GM19025 (cell line): ENCODE data around the gene FUT4.
A peak's percentile ranks its signal among the peaks of the same experiment; 100 is the strongest.
"Not testable (repeated sequence)": the region's sequence is repeated elsewhere in the genome, so short reads cannot be mapped to it uniquely, and the experiment has no call there.

Source experiments
- ATAC-seq: cut with Tn5 transposase; IDR thresholded peaks from one replicate; pipeline ENCODE4 v1.9.1; 2021; ENCODE audit warnings: mild to moderate bottlenecking, low read depth, moderate library complexity; ENCODE audit not compliant: unreplicated experiment

FUT4 gene

DNA sequence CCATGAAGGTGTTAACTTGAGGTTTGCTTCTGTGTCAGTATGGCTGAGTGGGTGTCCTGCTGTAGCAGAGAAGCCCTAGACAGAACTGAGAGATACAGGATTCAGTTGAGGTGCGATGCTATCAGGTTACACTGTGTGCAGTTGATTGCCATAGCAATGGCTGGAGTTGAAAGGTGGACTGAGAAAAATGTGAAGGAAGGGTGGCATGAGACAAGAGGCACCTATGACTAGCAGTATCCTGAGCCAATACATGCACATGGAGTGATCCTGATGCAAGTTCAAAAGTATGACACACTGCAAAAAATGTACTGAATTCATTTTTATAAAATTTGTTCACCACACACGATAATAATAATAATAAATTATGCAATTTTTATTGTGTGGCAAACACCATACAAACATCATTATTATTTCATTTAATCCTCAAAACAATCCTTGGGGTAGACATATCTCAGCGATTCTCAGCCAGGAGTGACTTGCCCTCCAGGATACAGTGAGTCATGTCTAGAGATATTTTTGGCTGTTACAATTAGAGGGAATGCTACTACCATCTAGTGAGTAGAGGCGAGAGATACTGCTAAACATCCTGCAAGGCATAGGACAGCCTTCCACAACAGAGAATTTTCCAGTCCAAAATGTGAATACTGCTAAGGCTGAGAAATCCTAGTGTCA, 19.6 kb downstream of the FUT4 start:
- no peak for ATAC-seq

DNA sequence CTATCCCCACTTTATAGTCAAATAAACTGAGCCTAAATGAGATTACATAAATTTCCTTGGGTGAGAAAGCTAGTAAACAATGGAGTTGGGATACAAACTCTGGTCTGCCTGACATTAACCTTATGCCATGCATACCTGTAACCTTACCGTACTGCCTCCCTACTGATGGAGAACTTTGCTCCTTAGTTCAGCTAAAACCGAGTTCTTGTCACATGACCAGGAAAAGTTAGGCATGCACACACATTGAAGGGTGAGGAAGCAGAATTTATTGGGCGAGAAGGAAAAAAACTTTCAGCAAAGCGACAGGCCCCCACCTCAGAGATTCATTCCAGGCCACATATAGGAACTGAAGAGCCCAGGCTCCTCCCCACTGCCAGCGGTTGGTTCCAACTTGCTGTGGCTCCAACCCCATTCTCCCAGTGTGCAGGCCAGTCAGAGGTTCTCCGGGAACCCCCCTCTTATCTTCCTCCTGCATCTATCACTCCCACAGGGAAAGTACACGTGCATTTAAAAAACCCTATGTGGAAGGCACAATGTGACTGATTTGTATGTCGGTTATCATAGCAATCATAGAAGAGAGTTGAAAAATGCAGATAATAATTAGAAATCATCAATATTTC, 20.2 kb downstream of the FUT4 start:
- ATAC-seq, result no peak

DNA sequence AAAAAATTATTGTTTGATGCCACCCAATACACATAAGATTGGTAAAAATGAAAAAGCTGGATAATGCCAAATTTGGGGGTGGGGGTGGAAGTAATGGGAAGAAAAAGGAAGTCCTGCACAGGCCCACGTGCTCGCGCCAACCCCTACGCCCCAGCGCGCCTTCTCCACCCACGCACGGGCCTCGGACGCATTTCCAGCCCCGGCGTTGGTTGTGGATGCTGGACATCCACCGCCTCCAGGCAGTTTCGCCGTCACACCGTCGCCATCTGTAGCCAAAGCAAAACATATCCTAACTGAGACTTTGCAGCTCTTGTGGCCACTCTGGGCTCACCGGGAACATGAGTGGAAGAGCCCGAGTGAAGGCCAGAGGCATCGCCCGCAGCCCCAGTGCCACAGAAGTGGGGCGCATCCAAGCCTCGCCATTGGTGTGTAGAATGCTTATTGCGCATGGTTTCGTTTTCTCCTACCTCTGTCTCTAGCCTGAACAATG, 23.5 kb downstream of the FUT4 start, which contains the start of gene PIWIL4:
PIWIL4 (plus strand) TSS at position 188 of the 490 bp plus-strand sequence; CDS start at position 339, 151 bp downstream.
- ATAC-seq, result no peak

DNA sequence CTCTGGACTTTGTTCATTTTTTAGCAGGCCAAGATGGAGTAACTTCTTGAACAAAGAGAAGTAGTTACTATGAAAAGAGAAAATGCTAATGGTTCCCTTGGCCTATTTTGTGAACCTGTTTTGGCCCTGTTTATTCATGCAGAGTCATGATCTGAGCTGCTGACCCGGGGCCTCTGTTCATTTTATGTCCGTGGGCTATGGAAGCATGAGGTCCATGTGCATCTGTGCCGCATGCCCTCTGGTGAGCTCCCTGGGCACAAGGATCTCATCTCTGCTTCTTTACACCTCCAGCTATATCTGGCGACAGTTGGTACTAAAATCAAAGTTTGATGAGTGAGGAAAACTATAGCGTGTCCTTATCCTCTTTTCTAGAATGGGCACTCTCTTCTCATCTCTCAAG, 24.5 kb downstream of the FUT4 start:
- no peak for ATAC-seq

DNA sequence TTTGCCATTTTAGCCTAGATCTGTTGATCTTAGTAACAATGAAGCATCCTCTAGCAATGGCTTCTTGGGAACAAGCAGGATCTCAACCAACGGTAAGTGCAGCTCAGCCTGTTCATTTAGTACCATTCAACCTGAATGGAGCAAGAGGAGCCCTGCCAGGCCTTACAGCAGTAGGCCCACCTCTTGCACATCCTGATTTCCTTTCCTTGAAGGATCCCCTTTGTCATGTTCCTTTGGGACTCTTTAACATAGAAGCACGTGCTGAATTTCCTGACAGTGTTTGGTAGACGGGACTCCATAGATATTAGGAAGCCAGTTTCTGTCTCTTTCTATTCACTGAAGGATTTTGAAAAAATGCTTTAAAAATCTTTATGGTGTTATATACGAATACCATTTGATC, 25.0 kb downstream of the FUT4 start:
- no peak for ATAC-seq

DNA sequence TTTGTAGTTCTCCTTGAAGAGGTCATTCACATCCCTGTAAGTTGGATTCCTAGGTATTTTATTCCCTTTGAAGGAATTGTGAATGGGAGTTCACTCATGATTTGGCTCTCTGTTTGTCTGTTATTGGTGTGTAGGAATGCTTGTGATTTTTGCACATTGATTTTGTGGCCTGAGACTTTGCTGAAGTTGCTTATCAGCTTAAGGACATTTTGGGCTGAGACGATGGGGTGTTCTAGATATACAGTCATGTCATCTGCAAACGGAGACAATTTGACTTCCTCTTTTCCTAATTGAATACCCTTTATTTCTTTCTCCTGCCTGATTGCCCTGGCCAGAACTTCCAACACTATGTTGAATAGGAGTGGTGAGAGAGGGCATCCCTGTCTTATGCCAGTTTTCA, 29.3 kb downstream of the FUT4 start:
- ATAC-seq, result not testable (repeated sequence)

DNA sequence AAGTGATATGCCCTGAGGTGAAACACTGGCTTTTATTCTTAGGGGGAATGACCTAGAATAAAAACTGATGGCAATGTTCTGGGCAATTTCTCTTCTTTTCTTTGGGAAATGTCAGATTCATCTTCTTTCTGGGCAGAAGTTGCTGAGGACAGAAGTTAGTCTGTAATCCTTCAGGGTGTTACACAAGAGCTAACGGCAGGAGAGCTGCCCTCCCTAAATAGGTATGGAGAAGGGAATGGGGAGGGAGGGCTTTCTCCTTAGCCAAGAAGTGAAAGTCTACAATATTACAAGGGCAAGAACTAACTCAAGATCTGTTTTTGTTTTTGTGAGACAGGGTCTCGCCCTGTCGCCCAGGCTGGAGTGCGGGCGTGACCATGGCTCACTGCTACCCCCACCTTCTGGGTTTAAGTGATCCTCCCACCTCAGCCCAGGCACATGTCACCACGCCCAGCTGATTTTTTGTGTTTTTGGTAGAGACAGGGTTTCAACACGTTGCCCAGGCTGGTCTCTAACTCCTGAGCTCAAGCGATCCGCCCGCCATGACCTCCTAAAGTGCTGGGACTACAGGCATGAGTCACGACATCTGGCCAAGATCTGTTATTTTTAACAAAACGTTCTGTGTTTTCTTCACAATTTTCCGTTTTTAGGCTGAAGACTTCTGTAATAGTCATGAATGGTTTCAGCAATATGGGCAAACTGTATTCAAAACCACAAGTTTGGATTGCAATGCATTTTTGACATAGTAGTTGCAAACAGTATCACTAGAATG, 30.7 kb downstream of the FUT4 start:
- ATAC-seq, result no peak

DNA sequence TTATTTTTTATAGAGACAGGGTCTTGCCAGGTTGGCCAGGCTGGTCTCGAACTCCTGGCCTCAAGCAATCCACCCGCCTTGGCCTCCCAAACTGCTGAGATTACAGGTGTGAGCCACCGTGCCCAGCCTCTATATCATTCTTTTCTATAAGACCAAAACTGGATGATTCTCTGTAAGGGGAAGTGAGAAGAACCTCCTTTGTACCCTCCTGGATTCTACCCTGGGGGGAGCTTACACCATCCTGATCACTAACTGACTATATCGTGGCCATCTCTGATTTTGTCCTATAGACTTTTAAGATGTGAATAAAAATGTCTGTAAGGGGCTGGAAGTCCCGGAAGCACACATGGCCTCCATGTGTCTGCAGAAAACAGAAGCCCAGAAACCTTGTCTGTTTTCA, 32.6 kb downstream of the FUT4 start:
- no peak for ATAC-seq

DNA sequence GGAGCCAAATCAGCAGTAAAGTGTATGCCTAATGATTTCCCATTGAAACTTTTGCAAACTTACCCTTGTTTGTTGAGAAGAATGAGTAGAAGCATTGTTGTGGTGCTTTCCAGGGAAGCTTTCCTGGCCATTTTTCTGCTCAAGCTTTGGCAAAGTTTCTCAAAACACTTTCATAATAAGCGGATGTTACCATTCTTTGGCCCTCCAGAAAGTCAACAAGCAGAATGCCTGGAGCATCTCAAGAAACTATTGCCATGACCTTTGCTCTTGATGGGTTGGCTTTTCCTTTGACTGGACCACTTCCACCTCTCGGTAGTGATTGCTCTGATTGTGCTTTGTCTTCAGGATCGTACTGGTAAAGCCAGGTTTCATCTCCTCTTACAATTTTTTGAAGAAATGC, 34.1 kb downstream of the FUT4 start:
- no peak for ATAC-seq

DNA sequence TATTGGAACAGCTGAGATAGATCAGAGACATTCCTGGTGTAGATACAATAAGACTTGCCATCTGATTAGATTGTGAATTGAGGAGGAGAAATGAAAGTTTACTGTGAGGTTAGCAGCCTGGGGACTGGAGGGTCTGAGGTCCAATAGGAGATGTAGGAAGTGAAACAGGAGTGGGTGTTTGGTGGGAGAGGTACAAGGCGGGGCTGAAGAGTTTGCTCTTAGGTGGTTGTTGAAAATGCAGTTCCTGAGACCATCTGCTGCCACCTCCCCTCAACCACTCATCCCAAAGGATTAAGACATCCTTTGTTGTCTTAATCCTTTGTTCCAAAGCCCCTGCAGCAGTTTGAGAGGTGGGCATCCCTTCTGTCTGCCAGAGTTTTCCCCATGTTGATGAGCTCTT, 38.2 kb downstream of the FUT4 start:
- peak; percentile 36 for ATAC-seq

DNA sequence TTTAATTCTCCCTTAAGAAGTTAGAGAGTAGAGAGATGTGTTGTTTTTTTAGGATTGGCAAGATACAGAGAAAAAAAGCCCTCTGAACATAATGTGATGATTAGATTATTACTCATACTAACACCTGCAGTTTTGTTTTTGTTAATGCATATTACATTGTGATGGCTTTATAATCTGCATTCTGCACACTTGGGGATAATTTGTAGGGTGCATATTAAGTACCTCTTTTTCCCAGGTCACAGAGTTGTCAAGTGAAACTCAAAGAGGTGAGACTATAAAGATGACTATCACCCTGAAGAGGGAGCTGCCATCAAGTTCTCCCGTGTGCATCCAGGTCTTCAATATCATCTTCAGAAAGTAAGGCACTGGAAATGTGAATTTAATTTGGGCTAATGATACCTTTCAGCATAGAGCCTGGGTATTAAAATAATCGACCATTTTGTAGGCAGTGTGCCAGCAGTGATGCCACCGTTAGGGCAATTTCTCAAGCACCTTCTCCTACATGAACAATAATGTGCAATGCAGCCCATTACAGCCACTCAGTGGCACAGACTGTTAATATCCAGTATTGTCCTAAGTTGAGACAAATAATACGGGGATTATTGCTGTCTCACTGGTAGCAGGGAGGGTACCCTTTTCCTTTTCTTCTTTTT, 39.6 kb downstream of the FUT4 start:
- ATAC-seq, result no peak

DNA sequence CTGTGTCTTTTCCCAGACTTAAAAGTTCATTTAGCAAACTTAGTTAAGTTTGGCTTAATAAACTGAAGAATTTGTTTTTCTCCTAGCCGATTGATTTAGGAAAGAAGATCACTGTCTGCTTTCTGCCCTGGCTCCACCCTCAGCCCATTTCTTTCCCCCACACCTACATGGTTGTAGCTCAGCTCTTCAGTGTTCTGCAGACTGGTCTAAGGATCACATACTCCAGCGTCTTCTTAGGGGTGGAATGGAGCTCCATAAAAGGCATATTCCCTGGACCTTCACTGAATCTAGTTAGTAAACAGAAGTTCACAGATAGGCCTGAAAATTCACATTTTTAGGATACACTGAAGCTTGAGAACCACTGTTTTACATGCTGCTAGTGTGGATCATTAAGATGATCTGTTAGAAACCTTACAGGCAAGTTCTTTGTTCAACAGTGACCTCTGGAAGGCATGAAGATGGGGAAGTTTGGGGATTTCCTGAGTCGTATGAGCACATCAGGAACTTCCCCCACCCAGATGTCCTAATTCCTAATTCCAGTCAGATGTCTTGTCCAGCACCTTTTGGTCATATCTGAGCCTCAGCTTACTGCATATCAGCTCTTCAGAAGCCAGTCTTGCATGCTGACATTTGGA, 40.3 kb downstream of the FUT4 start:
- peak; percentile 53 for ATAC-seq

DNA sequence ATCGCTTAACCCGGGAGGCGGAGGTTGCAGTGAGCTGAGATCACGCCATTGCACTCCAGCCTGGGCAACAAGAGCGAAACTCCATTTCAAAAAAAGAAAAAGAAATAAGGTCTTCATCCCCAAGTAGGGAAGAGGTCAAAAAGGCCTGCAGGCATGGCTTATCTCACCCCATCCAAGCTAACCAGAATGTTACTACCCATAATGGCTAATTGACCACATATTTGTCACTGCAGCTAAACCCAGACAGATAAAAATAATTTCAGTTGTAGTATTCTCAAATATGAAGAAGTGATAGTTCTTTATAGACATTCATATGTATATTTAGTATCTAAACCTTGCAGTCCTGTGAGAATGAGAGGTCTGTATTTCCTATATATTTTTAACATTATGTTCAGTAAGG, 41.3 kb downstream of the FUT4 start:
- no peak for ATAC-seq

DNA sequence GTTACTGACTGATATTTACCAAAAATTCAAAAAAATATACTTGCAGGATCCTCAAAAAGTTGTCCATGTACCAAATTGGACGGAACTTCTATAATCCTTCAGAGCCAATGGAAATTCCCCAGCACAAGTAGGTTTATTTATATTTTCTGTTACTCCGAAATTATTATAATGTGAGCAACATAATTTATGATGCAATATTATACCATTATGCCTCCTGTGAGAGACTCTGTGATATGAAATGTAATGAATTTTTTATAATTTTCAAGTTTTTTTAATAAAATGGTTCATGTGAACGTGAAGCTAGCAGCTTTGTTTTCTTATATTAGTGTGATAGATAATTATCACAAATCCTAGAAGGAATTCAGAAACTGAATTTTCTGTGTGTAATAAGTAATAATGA, 41.7 kb downstream of the FUT4 start:
- ATAC-seq, result no peak

DNA sequence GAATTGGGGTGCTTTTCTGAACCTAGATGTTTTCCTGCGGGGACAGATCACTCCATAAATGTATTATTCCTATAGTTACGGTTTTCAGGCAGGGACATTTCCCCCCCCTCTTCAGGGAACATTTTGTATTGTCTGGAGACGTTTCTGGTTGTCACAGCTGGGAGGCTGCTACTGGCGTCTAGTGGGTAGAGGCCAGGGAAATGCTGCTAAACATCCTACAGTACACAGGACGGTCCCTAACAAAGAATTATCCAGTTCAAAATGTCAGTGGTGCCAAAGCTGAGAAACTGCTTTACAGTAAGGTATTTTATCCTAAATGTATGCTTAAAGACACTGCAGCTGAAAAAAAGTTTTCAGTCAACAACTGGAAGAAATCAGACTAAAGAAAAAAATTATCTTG, 42.8 kb downstream of the FUT4 start:
- ATAC-seq, result no peak

DNA sequence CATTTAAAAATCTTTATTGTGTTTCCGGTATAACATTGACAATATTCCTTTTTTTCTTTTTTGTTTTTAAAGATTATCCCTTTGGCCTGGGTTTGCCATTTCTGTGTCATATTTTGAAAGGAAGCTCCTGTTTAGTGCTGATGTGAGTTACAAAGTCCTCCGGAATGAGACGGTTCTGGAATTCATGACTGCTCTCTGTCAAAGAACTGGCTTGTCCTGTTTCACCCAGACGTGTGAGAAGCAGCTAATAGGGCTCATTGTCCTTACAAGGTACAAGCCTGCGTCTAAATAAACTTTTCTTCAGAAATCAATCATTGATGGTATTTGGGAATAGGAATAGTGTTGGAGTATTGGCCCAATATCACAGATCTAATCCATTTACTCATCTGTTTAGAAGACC, 43.3 kb downstream of the FUT4 start:
- ATAC-seq, result no peak

DNA sequence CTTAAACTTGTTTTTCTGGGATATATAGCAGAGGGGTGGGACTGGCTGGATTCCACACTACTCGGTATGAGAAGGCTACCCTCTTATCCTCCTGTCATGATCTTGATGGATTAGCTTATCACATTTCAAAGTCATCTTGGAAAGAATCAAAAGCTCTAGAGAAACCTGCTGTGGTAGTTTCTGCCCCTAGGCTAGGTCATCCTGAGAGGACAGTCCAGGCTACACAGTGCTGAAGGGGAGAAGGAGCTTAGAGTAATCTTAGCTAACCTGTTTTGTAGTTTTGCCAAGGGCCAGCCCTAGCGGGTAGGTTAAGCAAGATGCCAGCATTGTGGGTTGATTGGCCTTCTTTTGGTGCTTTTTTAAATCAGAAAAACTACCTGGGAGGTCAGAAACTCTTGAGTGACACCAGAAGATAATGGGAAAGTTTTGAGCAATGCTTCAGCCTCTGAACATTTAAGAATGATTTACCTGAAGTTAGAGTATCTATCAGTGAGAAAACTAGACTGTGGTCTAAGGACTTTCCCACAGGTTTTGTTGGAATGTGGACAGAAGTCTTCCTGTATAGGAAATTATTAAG, 44.7 kb downstream of the FUT4 start:
- ATAC-seq, result no peak

DNA sequence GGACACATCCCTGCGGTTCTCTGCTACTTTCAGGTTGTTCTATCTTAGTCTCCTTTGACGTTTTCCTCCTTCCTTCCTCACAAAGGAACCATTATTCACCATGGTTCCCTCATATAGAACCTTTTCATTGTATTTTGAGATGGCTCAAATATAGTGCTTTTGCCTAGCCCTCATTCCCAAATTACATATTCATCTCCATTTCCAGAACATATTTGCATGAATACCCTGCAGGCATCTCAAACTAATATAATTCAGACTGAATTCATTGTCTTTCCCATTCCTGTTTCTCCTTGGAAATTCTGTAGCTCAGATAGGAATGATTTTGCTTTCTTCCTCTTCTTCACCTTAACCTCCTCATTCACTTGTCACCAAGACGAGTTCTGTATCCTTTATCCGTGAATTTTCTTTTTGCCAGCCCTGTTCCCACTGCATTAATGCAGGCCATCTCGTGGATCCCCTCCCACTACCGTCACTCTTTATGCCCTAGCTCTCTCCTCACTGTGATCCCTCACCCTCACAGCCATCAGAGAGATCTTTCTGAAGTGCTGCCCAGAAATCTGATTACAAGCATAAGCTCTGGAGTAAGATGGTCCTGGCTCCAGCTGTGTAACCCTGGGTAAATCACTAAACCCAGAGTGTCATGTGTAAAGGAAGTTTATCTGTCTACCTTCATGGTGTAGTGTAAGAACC, 46.8 kb downstream of the FUT4 start:
- no peak for ATAC-seq

DNA sequence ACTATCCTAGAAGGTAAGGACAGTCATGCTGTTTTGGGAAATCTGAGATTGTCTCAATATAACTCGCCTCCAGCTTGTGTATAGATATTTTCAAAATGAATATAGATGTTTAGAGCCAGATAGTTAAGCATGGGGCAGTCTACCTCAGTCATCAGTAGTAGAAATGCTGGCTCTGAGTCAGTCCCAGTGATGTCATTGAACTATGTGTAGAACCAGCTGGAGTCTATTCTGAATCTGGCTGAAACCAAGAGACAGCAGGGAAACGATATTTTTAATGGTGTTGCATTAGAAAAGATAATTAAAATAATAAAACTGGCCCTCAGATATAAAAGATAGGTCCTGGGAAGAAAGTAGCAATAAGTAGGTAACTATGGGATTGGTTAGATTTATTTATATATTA, 49.3 kb downstream of the FUT4 start:
- peak; percentile 59 for ATAC-seq

DNA sequence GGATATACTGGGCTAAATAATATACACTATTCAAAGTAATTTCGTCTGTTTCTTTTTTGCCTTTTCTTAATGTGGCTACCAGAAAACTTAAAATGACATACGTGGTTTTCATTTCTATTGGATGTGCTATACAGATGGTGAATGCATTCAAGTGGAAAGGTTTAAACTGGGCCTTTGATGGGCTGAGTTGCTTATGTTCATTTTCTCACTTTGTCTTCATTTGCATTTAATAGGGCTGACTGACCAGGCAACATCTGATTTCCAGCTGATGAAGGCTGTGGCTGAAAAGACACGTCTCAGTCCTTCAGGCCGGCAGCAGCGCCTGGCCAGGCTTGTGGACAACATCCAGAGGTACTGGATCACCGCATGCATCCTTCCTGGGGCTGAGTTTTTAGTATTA, 51.4 kb downstream of the FUT4 start:
- ATAC-seq, result no peak
